ENCODE data around the gene MAU2.

The MAU2 gene

GRCh38 chr19:19334063-19334988 lies 13.7 kb downstream of the MAU2 start:
- no peak for DNase-seq (ENCODE audit: low read depth, low spot score)
- no peak for TF ChIP-seq CTCF (IDR thresholded peaks at IDR 0.05; ENCODE audit: insufficient read depth, low read length, missing control alignments)
- no peak overlapping the region for H3K4me3 ChIP-seq (ENCODE audit: low read depth, low read length)
- POLR2A ChIA-PET = interaction anchor here (0.9 kb wide), 1 partner anchor 13 kb away, joined by 3 read pairs; no protein-coding TSS in a partner anchor
- CTCF ChIA-PET = interaction anchor here (1.0 to 4.0 kb wide), 3 partner anchors 8 to 12 kb away, joined by 6 to 35 read pairs (median 7); no protein-coding TSS in a partner anchor

- ChIA-PET CTCF (interaction anchor here (4.0 kb wide), 1 partner anchor 8 kb away, joined by 35 read pairs; no protein-coding TSS in a partner anchor), POLR2A (no interaction called here)
- TF ChIP-seq CTCF (IDR thresholded peaks at IDR 0.05; ENCODE audit: insufficient read depth, low read length, missing control alignments) = no peak
- DNase-seq (ENCODE audit: low read depth, low spot score) = no peak
- H3K4me3 ChIP-seq (ENCODE audit: low read depth, low read length) = no peak overlapping the region
These were observed 14.3 kb downstream of the MAU2 start for GRCh38 chr19:19334989-19335344.

GRCh38 chr19:19335408-19336158 lies 15.0 kb downstream of the MAU2 start:
- DNase-seq (ENCODE audit: low read depth, low spot score) = no peak
- H3K4me3 ChIP-seq (ENCODE audit: low read depth, low read length) = no peak overlapping the region
- no peak for TF ChIP-seq CTCF (IDR thresholded peaks at IDR 0.05; ENCODE audit: insufficient read depth, low read length, missing control alignments)
- POLR2A ChIA-PET = no interaction called here
- CTCF ChIA-PET = interaction anchor here (4.0 kb wide), 1 partner anchor 7 kb away, joined by 35 read pairs; no protein-coding TSS in a partner anchor

- POLR2A ChIA-PET = no interaction called here
- TF ChIP-seq CTCF (IDR thresholded peaks at IDR 0.05; ENCODE audit: insufficient read depth, low read length, missing control alignments) = no peak
- no peak overlapping the region for H3K4me3 ChIP-seq (ENCODE audit: low read depth, low read length)
- no peak for DNase-seq (ENCODE audit: low read depth, low spot score)
- CTCF ChIA-PET = interaction anchor here (1.9 kb wide), 1 partner anchor 11 kb away, joined by 4 read pairs; no protein-coding TSS in a partner anchor
These were observed 16.0 kb downstream of the MAU2 start for GRCh38 chr19:19336597-19336996.

- no peak for DNase-seq (ENCODE audit: low read depth, low spot score)
- POLR2A ChIA-PET = no interaction called here
- no peak for TF ChIP-seq CTCF (IDR thresholded peaks at IDR 0.05; ENCODE audit: insufficient read depth, low read length, missing control alignments)
- no peak overlapping the region for H3K4me3 ChIP-seq (ENCODE audit: low read depth, low read length)
- CTCF ChIA-PET = interaction anchor here (1.9 kb wide), 1 partner anchor 10 kb away, joined by 4 read pairs; no protein-coding TSS in a partner anchor
These were observed 16.5 kb downstream of the MAU2 start for GRCh38 chr19:19337120-19337519.

All from AG04449 (cell line).